Measurements from ENCODE around the gene OR10A7. TPM values are rescaled to one million over a fixed set of nuclear protein-coding genes. Genes with fewer than 3 reads are reported as not detected.
A peak's percentile ranks its signal among the peaks of the same experiment; 100 is the strongest.
"Not testable (repeated sequence)": the region's sequence is repeated elsewhere in the genome, so short reads cannot be mapped to it uniquely, and the experiment has no call there.

Gene OR10A7
- not detected for total RNA-seq

GRCh38 chr12:55220725-55221124, at the start of gene OR10A7:
OR10A7 (plus strand) TSS chr12:55221025; CDS start chr12:55221025, 0 bp downstream.
- Mint-ChIP-seq H3K36me3 (ENCODE audit: low read depth) (no peaks in the 10 kb centered on the region), H3K9me3 (no peaks in the 10 kb centered on the region), H3K4me3 (no peak within 1 kb of the TSS), H3K4me1 (ENCODE audit: low read depth) (no peaks in the 10 kb centered on the region), H3K27me3 (ENCODE audit: low read depth) (peaks cover 9% of the 10 kb centered on the region), H3K27ac (no peak within 1 kb of the TSS)
- CTCF ChIA-PET: no interaction called here
- intact Hi-C loops (cut with micrococcal nuclease): no loop called here
- no peak for DNase-seq

GRCh38 chr12:55171445-55171844, 49.4 kb upstream of the OR10A7 start:
- Mint-ChIP-seq H3K9me3 (no peaks in the 10 kb centered on the region), H3K27ac (no peak overlapping the region), H3K4me3 (no peak overlapping the region), H3K36me3 (ENCODE audit: low read depth) (no peaks in the 10 kb centered on the region), H3K4me1 (ENCODE audit: low read depth) (peaks cover 3% of the 10 kb centered on the region), H3K27me3 (ENCODE audit: low read depth) (peaks cover 9% of the 10 kb centered on the region)
- CTCF ChIA-PET: no interaction called here
- intact Hi-C loops (cut with micrococcal nuclease): no loop called here
- DNase-seq: no peak

GRCh38 chr12:55171846-55172245, 49.0 kb upstream of the OR10A7 start:
- H3K36me3 Mint-ChIP-seq (ENCODE audit: low read depth); H3K27me3 Mint-ChIP-seq (ENCODE audit: low read depth); intact Hi-C loops (cut with micrococcal nuclease); DNase-seq; H3K4me1 Mint-ChIP-seq (ENCODE audit: low read depth); CTCF ChIA-PET; H3K9me3 Mint-ChIP-seq; H3K4me3 Mint-ChIP-seq: not testable (repeated sequence)
- H3K27ac Mint-ChIP-seq: peak overlapping the region; percentile 63

GRCh38 chr12:55172686-55173085, 48.1 kb upstream of the OR10A7 start:
- H3K27me3 Mint-ChIP-seq (ENCODE audit: low read depth): peaks cover 8% of the 10 kb centered on the region
- CTCF ChIA-PET: no interaction called here
- peaks cover 5% of the 10 kb centered on the region for H3K4me1 Mint-ChIP-seq (ENCODE audit: low read depth)

GRCh38 chr12:55173456-55173855, 47.4 kb upstream of the OR10A7 start:
- H3K27me3 Mint-ChIP-seq (ENCODE audit: low read depth): peaks cover 16% of the 10 kb centered on the region
- peaks cover 5% of the 10 kb centered on the region for H3K4me1 Mint-ChIP-seq (ENCODE audit: low read depth)
- peaks cover 3% of the 10 kb centered on the region for H3K36me3 Mint-ChIP-seq (ENCODE audit: low read depth)
- H3K27ac Mint-ChIP-seq: no peak overlapping the region
- no peak overlapping the region for H3K4me3 Mint-ChIP-seq
- CTCF ChIA-PET: no interaction called here
- intact Hi-C loops (cut with micrococcal nuclease): no loop called here
- DNase-seq: no peak
- H3K9me3 Mint-ChIP-seq: peaks cover 9% of the 10 kb centered on the region

More at GRCh38 chr12:55172686-55173085, 48.1 kb upstream of the OR10A7 start:
- Mint-ChIP-seq H3K4me3 (no peak overlapping the region), H3K36me3 (ENCODE audit: low read depth) (peaks cover under 1% of the 10 kb centered on the region), H3K9me3 (peaks cover 2% of the 10 kb centered on the region), H3K27ac (no peak overlapping the region)
- intact Hi-C loops (cut with micrococcal nuclease): no loop called here
- no peak for DNase-seq

- peaks cover 22% of the 10 kb centered on the region for H3K27me3 Mint-ChIP-seq (ENCODE audit: low read depth)
- no peak overlapping the region for H3K27ac Mint-ChIP-seq
- CTCF ChIA-PET: interaction anchor here (0.6 to 2.5 kb wide), 7 partner anchors 12 to 549 kb away, joined by 3 to 17 read pairs (median 5); no protein-coding TSS in a partner anchor
- intact Hi-C loops (cut with micrococcal nuclease): no loop called here
- H3K4me1 Mint-ChIP-seq (ENCODE audit: low read depth): no peaks in the 10 kb centered on the region
- no peaks in the 10 kb centered on the region for H3K36me3 Mint-ChIP-seq (ENCODE audit: low read depth)
- no peak for DNase-seq
- H3K4me3 Mint-ChIP-seq: no peak overlapping the region
- H3K9me3 Mint-ChIP-seq: no peaks in the 10 kb centered on the region
These were observed 32.3 kb upstream of the OR10A7 start for GRCh38 chr12:55188573-55188972.

GRCh38 chr12:55188974-55189556, 31.8 kb upstream of the OR10A7 start:
- H3K4me1 Mint-ChIP-seq (ENCODE audit: low read depth): no peaks in the 10 kb centered on the region
- no peak overlapping the region for H3K4me3 Mint-ChIP-seq
- no peaks in the 10 kb centered on the region for H3K36me3 Mint-ChIP-seq (ENCODE audit: low read depth)
- no peaks in the 10 kb centered on the region for H3K9me3 Mint-ChIP-seq
- CTCF ChIA-PET: interaction anchor here (0.6 to 2.5 kb wide), 8 partner anchors 12 to 548 kb away, joined by 3 to 17 read pairs (median 4); no protein-coding TSS in a partner anchor
- no peak overlapping the region for H3K27ac Mint-ChIP-seq
- H3K27me3 Mint-ChIP-seq (ENCODE audit: low read depth): peaks cover 22% of the 10 kb centered on the region
- DNase-seq: peak; percentile 70
- intact Hi-C loops (cut with micrococcal nuclease): loop anchor here (1.0 kb wide), 4 partner anchors 430 to 548 kb away; no protein-coding TSS in a partner anchor

- Mint-ChIP-seq H3K4me1 (ENCODE audit: low read depth) (no peaks in the 10 kb centered on the region), H3K27me3 (ENCODE audit: low read depth) (peaks cover 37% of the 10 kb centered on the region), H3K4me3 (no peak overlapping the region), H3K36me3 (ENCODE audit: low read depth) (no peaks in the 10 kb centered on the region), H3K9me3 (no peaks in the 10 kb centered on the region), H3K27ac (no peak overlapping the region)
- CTCF ChIA-PET: interaction anchor here (1.3 to 2.5 kb wide), 2 partner anchors 425 to 462 kb away, joined by 6 to 9 read pairs; no protein-coding TSS in a partner anchor
- DNase-seq: no peak
- intact Hi-C loops (cut with micrococcal nuclease): no loop called here
These were observed 26.4 kb upstream of the OR10A7 start for GRCh38 chr12:55194382-55194781.

- Mint-ChIP-seq H3K27me3 (ENCODE audit: low read depth) (peaks cover 14% of the 10 kb centered on the region), H3K27ac (no peak overlapping the region), H3K36me3 (ENCODE audit: low read depth) (no peaks in the 10 kb centered on the region), H3K9me3 (no peaks in the 10 kb centered on the region), H3K4me3 (no peak overlapping the region), H3K4me1 (ENCODE audit: low read depth) (no peaks in the 10 kb centered on the region)
- intact Hi-C loops (cut with micrococcal nuclease): no loop called here
- CTCF ChIA-PET: no interaction called here
- DNase-seq: no peak
These were observed 5.7 kb downstream of the OR10A7 start for GRCh38 chr12:55226523-55226922.

- Mint-ChIP-seq H3K4me1 (ENCODE audit: low read depth) (no peaks in the 10 kb centered on the region), H3K27ac (no peak overlapping the region), H3K4me3 (no peak overlapping the region), H3K9me3 (no peaks in the 10 kb centered on the region), H3K36me3 (ENCODE audit: low read depth) (no peaks in the 10 kb centered on the region), H3K27me3 (ENCODE audit: low read depth) (peaks cover 13% of the 10 kb centered on the region)
- DNase-seq: no peak
- intact Hi-C loops (cut with micrococcal nuclease): no loop called here
- CTCF ChIA-PET: interaction anchor here (0.7 kb wide), 1 partner anchor 770 kb away, joined by 10 read pairs; no protein-coding TSS in a partner anchor
These were observed 6.8 kb downstream of the OR10A7 start for GRCh38 chr12:55227643-55228042.

GRCh38 chr12:55244309-55244708, 23.5 kb downstream of the OR10A7 start, which contains the start of gene OR6C74:
OR6C74 (plus strand) TSS chr12:55244609; CDS start chr12:55247288, 2,679 bp downstream.
- H3K36me3 Mint-ChIP-seq (ENCODE audit: low read depth): no peaks in the 10 kb centered on the region
- intact Hi-C loops (cut with micrococcal nuclease): no loop called here
- no peaks in the 10 kb centered on the region for H3K4me1 Mint-ChIP-seq (ENCODE audit: low read depth)
- CTCF ChIA-PET: no interaction called here
- H3K4me3 Mint-ChIP-seq: no peak within 1 kb of the TSS
- peaks cover 24% of the 10 kb centered on the region for H3K27me3 Mint-ChIP-seq (ENCODE audit: low read depth)
- no peak for DNase-seq
- H3K27ac Mint-ChIP-seq: no peak within 1 kb of the TSS
- H3K9me3 Mint-ChIP-seq: no peaks in the 10 kb centered on the region

- DNase-seq: no peak
- H3K9me3 Mint-ChIP-seq: no peaks in the 10 kb centered on the region
- H3K27me3 Mint-ChIP-seq (ENCODE audit: low read depth): peaks cover 22% of the 10 kb centered on the region
- H3K27ac Mint-ChIP-seq: no peak overlapping the region
- CTCF ChIA-PET: no interaction called here
- H3K4me1 Mint-ChIP-seq (ENCODE audit: low read depth): no peaks in the 10 kb centered on the region
- no peaks in the 10 kb centered on the region for H3K36me3 Mint-ChIP-seq (ENCODE audit: low read depth)
- no peak overlapping the region for H3K4me3 Mint-ChIP-seq
- intact Hi-C loops (cut with micrococcal nuclease): no loop called here
These were observed 25.3 kb downstream of the OR10A7 start for GRCh38 chr12:55246159-55246558.

GRCh38 chr12:55250944-55251343, 30.1 kb downstream of the OR10A7 start:
- Mint-ChIP-seq H3K36me3 (ENCODE audit: low read depth) (no peaks in the 10 kb centered on the region), H3K27ac (no peak overlapping the region), H3K9me3 (no peaks in the 10 kb centered on the region), H3K4me1 (ENCODE audit: low read depth) (no peaks in the 10 kb centered on the region), H3K27me3 (ENCODE audit: low read depth) (peaks cover 21% of the 10 kb centered on the region), H3K4me3 (no peak overlapping the region)
- CTCF ChIA-PET: no interaction called here
- DNase-seq: no peak
- intact Hi-C loops (cut with micrococcal nuclease): no loop called here
